ENCODE data around the gene EEPD1.
A peak's percentile ranks its signal among the peaks of the same experiment; 100 is the strongest.
"Not testable (repeated sequence)": the region's sequence is repeated elsewhere in the genome, so short reads cannot be mapped to it uniquely, and the experiment has no call there.

The EEPD1 gene

GRCh38 chr7:36152756-36153570 is at the start of gene EEPD1:
Gene EEPD1 (plus strand): TSS chr7:36153254. CDS start chr7:36154325, 1,071 bp downstream.
- no peak for TF ChIP-seq CTCF (IDR thresholded peaks at IDR 0.05)
- peak within 1 kb of the TSS; percentile 81 for H3K4me3 ChIP-seq
- peak within 1 kb of the TSS; percentile 80 to 82 for H3K27ac ChIP-seq
- peak; percentile 100 for DNase-seq (ENCODE audit: low spot score)

- H3K27ac ChIP-seq, result no peak overlapping the region
- no peak overlapping the region for H3K4me3 ChIP-seq
- TF ChIP-seq CTCF (IDR thresholded peaks at IDR 0.05), result no peak
- no peak for DNase-seq (ENCODE audit: low spot score)
Measured at GRCh38 chr7:36103837-36104561, 49.1 kb upstream of the EEPD1 start.

GRCh38 chr7:36106972-36107908 is 45.8 kb upstream of the EEPD1 start:
- DNase-seq (ENCODE audit: low spot score); H3K4me3 ChIP-seq; H3K27ac ChIP-seq: not testable (repeated sequence)

- H3K4me3 ChIP-seq, result no peak overlapping the region
- no peak overlapping the region for H3K27ac ChIP-seq
- no peak for DNase-seq (ENCODE audit: low spot score)
- no peak for TF ChIP-seq CTCF (IDR thresholded peaks at IDR 0.05)
Measured at GRCh38 chr7:36107926-36108631, 45.0 kb upstream of the EEPD1 start.

- DNase-seq (ENCODE audit: low spot score), result no peak
- no peak overlapping the region for H3K27ac ChIP-seq
- H3K4me3 ChIP-seq, result no peak overlapping the region
- TF ChIP-seq CTCF (IDR thresholded peaks at IDR 0.05), result no peak
Measured at GRCh38 chr7:36109013-36109627, 43.9 kb upstream of the EEPD1 start.

- Histone ChIP-seq H3K27ac (no peak overlapping the region), H3K4me3 (no peak overlapping the region)
- no peak for DNase-seq (ENCODE audit: low spot score)
- no peak for TF ChIP-seq CTCF (IDR thresholded peaks at IDR 0.05)
Measured at GRCh38 chr7:36110584-36110983, 42.5 kb upstream of the EEPD1 start.

All from coronary artery (tissue), 2 donors.